GM10266 (cell line): Measurements from ENCODE around the gene DCAF7.
A peak's percentile ranks its signal among the peaks of the same experiment; 100 is the strongest.

ENCODE experiments used
- DNase-seq: peaks from one replicate; pipeline ENCODE4 v3.0.0; 2012; ENCODE audit errors: extremely low spot score
- TF ChIP-seq, protein P1 (sequence below): IDR thresholded peaks from 2 replicates; pipeline ENCODE4 v1.5.1; 2012; ENCODE audit warnings: mild to moderate bottlenecking, low read depth; ENCODE audit not compliant: control insufficient read depth, insufficient read depth; ENCODE audit errors: missing control alignments

The DCAF7 gene

GRCh38 chr17:63592797-63593196 is 42.5 kb downstream of the DCAF7 start:
- TF ChIP-seq, protein P1, sequence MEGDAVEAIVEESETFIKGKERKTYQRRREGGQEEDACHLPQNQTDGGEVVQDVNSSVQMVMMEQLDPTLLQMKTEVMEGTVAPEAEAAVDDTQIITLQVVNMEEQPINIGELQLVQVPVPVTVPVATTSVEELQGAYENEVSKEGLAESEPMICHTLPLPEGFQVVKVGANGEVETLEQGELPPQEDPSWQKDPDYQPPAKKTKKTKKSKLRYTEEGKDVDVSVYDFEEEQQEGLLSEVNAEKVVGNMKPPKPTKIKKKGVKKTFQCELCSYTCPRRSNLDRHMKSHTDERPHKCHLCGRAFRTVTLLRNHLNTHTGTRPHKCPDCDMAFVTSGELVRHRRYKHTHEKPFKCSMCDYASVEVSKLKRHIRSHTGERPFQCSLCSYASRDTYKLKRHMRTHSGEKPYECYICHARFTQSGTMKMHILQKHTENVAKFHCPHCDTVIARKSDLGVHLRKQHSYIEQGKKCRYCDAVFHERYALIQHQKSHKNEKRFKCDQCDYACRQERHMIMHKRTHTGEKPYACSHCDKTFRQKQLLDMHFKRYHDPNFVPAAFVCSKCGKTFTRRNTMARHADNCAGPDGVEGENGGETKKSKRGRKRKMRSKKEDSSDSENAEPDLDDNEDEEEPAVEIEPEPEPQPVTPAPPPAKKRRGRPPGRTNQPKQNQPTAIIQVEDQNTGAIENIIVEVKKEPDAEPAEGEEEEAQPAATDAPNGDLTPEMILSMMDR = no peak
- no peak for DNase-seq

- no peak for DNase-seq
- TF ChIP-seq, protein P1 = no peak
Measured at GRCh38 chr17:63595132-63595531, 44.9 kb downstream of the DCAF7 start.

- TF ChIP-seq, protein P1 = no peak
- DNase-seq = no peak
Measured at GRCh38 chr17:63596856-63597586, 46.7 kb downstream of the DCAF7 start.

DNA sequence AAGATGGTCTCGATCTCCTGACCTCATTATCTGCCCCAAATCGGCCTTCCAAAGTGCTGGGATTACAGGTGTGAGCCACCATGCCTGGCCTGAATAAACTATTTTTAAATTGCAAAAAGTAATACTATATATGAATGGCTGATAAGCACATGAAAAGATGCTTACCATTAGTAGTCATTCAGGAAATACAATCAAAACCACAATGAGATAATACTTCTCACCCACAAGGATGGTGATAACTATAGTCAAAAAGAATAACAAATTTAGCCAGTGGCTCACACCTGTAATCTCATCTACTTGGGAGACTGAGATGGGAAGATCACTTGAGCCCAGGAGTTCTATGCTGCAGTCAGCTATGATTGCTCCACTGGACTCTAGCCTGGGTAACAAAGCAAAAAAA is 48.0 kb downstream of the DCAF7 start:
- TF ChIP-seq, protein P1 = no peak
- no peak for DNase-seq

DNA sequence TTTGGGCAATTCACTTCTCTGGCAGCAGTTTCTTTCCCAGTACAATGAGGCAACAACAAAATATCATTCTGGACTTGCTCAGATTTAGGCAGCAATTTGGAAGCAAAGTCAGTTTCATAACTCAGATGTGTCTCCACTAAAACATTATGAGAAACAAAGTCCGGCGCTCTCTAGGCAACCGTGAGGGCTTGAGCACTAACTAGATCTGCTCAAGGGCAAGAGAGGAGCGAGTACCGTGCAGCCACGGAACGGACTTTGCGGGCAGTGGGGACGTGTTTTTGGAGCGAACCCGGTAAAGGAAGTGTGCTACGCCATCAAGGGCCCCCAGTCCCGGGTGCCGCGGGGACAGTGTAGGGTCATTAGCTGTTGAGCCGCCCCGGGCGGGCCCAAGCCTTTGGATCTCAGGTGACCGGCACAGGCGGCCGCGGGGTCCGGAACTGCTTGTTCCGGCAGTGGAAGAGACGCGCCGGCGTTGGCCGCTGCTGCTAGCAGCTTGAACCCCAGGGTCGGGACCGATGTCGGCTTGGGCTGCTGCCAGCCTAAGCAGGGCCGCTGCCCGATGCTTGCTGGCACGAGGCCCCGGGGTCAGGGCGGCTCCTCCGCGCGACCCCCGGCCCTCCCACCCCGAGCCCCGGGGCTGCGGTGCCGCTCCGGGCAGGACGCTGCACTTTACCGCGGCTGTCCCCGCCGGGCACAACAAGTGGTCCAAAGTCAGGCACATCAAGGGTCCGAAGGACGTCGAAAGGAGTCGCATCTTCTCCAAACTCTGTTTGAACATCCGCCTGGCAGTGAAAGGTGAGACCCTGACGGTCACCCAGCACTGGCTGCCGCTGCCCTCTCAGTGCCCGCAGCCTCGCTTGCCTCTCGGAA is 50.5 kb downstream of the DCAF7 start, which contains the start of gene TACO1:
Gene TACO1, plus strand, starts transcription at position 327 of the 870 bp plus-strand sequence. Its CDS starts 189 bp downstream, at position 516.
- TF ChIP-seq, protein P1 = no peak
- peak; percentile 87 for DNase-seq

- TF ChIP-seq, protein P1 = no peak
- DNase-seq = peak; percentile 20
Measured at GRCh38 chr17:63601439-63602371, 51.4 kb downstream of the DCAF7 start.
